COR-L47 (cell line): ENCODE results near the gene PTPRQ.

Experiments used
- DNase-seq: peaks from one replicate; lab custom pipeline; 2025; lab: John Stamatoyannopoulos, UW

PTPRQ gene

DNA sequence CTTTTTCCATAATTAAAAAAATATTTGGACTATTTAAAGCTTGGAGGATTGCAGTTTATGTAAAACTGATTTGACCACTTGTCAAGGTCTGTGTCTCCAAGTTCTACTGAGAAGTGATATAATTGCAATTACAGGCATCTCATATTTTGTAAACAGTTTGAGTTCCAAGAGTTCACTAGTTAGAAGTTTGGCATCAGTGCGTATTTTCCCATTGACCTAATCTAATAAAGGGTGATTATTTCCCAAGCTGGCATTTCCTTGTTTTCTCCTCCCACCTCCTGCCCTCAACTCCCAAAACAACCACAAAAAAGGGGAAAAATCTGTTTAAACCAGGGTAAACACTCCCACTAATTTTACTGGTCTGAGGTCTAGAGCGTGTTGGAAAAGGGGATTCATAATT lies 260.4 kb downstream of the PTPRQ start:
- no peak for DNase-seq

DNA sequence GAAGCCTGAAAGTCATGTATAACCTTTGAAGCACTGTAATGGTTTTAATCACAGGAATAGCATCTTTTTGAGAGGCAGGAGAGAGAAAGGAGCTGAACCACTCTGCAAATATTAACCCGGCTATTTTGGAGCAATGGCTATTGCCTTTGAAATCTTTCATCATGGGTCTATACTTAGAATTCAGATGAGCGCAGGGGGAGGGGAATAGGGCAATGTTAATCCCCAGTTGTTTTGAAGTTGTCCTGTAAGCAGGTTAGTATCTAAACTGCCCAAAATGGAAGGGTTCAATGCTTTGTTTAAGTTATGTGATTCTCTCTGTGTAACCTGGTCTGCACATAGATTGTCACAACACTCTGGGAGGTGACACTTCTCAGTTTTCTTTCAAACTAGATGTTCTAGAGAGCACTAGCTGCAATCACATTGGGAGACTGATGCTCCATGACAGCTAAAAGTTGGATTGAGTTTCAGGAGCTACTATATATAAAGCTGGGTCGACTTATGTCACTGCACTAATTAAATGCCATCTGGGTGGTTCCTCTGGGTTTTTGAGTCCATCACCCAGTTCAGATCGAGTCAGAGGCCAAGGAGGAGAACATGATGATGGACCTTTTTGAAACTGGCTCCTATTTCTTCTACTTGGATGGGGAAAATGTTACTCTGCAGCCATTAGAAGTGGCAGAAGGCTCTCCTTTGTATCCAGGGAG lies 263.2 kb downstream of the PTPRQ start, which contains the start of gene MYF6:
Gene MYF6, plus strand, starts transcription at position 509 of the 704 bp plus-strand sequence. Its CDS starts 86 bp downstream, at position 595.
- no peak for DNase-seq

DNA sequence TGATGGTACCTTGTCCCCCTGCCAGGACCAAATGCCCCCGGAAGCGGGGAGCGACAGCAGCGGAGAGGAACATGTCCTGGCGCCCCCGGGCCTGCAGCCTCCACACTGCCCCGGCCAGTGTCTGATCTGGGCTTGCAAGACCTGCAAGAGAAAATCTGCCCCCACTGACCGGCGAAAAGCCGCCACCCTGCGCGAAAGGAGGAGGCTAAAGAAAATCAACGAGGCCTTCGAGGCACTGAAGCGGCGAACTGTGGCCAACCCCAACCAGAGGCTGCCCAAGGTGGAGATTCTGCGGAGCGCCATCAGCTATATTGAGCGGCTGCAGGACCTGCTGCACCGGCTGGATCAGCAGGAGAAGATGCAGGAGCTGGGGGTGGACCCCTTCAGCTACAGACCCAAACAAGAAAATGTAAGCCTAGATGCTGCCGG lies 263.8 kb downstream of the PTPRQ start:
- DNase-seq = no peak

DNA sequence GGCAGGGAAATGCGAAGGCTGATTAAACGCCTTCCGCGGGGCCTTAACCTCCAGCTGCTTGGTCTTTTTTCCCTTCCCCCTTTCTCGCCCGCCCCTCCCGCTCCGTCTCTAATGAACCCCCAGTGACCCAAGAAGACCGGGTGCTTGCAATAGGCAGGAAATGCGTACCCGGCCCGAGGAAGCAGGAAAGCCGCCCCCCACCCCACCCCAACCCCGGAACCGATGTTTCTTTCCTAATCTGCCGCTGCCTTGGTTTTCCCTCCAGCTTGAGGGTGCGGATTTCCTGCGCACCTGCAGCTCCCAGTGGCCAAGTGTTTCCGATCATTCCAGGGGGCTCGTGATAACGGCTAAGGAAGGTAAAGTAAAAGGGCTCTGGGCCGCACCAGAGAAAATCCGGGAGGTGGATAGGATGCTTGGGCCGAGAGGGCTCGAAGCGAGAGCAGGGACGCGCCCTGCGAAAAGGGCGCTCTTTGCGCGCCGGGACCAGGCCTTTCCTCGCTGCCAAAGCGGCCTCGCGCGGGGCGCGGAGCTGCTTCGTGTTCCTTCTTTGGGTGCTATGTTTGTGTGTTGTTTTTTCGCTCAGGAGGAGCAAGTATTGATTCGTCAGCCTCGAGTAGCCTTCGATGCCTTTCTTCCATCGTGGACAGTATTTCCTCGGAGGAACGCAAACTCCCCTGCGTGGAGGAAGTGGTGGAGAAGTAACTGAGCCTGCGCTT lies 264.4 kb downstream of the PTPRQ start:
- DNase-seq = no peak

DNA sequence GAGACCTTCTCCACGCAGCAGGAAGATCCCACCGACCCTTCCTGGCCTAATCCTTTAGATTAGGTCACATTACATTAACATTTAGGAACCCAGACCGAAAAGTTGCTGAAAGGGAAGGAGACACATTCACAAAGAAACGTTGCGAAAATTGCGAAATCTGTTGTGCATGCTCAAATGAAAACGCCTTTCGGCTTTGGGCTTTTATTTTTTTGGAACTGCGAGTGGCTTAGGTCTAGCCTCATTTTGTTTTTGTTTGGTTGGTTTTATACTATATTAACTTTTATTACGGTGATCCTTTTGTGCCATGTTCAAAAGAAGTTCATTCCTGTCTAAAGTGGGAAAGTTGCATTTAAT lies 264.9 kb downstream of the PTPRQ start:
- no peak for DNase-seq

DNA sequence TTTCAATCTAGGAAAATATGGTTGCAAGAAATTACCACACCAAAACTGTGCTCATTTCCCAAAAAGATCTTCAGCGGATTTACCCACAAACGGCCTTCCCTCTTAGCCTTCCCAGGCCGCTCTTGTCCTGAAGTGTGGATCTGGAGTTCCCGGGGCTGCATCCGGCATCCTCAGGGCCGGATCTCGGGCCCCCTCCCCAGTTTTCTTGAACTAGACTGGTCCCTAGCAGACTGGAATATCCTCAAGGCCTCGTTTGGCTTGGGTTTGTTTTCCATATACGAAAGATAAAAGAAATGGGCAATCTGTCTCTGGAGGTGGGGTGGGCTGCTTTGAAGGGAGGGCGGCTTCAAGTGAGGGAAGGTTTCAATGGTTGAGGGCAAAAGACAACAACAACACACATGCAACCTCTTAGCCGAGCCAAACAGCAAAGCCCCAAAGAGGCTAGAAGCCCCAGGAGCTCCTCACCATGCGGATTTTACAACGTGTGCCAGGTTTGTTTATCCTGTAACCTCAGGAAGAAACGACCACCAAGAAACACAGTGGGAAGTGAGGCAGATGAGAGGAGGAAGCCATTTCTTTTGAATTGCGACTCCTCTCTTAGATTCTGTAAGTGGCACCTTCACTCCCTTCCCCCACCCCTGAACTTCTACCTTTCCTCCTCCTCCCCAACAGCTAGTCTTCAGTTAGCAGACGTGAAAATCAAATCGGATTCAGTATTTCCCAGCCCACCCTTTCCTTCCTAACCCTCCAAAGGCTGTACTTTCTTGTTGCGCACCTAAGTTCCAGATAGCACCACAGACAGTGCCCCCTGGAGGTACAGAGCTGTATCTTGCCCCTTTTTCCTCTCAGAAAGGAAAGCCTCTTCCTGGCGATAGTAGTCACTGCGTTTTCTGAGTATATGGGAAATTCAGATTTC lies 266.0 kb downstream of the PTPRQ start:
- DNase-seq = no peak

DNA sequence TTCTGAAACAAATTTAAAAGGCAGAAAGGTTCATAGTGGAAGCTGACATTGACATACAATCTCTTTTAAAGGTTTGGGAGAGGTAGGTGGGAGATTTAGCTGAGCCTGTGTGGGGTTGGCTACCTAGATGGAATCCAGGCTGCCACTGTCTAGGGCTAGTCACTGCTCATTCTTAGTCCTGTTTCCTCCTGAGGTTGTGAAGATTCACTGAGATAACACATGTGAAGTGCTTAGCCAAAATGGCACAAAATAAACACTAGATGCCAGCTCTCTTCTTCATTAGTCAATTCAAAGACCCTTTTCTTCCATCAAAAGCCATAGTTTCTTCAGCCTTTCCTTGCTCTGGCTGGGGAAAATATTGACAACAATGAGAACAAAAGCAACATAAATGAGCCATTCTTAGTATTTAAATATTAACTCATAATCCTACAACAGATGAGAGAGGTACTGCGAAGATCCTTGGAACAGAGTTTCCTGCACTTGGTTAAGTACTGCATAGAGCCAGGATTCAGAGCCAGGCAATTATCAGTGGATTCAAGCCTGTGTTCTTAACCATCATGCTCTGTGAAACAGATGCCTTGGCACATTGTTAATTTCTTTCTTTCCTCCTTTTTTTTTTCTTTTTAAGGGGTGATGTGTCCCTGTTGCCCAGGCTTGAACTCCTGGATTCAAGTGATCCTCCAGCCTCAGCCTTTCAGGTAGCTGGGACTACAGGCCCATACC lies 266.9 kb downstream of the PTPRQ start:
- DNase-seq = no peak

DNA sequence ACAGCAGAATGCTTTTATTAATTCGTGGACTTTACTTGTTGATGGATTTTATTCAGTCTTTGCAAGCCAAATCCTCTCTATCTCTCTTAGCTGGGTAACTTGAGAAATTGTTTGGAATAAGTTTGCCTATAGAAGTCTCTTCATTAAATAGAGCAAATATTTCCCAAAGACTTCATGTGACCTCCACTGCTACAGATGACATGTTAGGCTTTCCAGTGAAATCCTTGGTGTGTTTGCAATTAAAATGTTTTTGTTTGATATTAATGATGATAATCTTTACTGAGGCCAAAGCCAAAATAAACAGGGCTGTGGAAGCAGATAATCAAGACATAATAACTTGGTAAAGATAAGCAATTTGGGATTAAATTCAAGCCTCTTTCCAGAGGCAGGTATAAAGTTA lies 267.8 kb downstream of the PTPRQ start:
- no peak for DNase-seq

DNA sequence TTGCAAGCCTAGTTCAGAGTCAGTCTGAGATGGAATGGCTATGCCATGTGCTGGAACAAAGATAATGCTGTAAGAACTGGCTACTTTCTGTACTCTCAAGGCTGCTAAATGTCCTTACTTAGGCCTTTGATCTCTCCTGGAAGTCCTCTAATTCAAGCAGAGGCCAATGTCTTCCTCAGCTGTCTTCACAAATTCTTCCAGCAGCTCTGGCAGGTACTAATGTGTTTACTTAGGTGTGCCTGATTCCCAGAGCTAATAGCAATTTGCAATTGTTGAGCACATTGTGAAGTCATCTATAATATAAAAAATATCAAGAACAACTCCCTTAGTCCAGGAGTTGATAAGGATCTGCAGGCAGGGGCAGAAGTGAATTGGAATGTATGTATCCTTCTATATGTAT lies 268.8 kb downstream of the PTPRQ start:
- DNase-seq = no peak

DNA sequence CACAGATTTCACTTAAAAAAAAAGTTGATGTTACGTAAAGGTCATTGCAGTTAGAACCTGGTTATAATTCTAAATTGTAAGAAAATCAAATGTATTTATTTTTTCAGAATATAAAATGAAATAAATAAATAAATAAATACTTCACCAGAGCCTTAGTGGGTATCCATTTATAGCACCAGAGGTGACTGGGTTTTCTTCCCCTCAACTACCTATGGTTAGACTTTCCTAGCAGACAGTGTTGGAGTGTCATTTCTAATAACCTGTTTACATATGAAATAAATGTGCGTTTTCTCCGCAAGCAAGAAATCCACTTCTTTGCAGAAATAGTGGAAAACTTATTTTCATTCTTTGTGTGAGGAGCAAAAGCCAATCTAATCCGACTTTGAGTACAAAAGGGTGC lies 269.4 kb downstream of the PTPRQ start:
- no peak for DNase-seq

DNA sequence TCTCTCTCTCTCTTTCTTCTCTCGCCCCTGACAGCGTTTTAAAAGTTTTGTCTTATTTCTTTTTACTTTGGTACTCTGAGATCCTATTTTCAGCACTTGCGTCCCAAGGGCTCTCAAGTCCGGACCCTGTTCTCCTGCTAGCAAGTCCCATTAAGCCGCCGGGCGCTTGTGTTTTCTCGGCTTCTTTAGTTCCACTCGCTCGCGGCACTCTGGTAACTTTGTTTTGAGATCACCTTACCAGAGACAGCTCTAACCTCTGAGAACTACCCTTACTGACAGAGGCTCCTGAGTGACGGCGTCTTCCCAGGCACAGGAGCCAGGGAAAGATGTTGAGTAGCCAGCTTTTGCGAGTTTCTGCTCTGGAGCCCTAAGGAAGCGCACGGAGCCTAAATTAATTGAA lies 270.0 kb downstream of the PTPRQ start:
- DNase-seq = no peak

DNA sequence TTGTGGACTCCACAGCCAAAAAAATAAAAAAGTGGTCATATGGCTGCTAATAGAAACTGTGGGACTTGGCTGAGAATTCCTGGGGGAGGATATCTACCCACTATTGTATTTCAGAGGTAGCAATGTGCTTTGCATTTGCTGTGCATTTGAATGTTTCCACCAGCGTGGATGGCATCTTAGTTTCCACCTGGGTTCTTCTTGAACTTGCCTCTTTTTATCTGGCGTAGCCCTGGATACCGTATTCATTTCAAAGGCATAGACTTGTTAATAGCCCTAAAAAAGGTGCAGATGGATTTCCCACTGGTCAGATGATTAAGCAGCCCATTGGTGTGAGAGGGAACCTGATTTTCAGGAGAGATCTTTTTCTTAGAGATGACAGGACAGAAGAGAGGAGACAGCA lies 270.8 kb downstream of the PTPRQ start:
- DNase-seq = no peak

DNA sequence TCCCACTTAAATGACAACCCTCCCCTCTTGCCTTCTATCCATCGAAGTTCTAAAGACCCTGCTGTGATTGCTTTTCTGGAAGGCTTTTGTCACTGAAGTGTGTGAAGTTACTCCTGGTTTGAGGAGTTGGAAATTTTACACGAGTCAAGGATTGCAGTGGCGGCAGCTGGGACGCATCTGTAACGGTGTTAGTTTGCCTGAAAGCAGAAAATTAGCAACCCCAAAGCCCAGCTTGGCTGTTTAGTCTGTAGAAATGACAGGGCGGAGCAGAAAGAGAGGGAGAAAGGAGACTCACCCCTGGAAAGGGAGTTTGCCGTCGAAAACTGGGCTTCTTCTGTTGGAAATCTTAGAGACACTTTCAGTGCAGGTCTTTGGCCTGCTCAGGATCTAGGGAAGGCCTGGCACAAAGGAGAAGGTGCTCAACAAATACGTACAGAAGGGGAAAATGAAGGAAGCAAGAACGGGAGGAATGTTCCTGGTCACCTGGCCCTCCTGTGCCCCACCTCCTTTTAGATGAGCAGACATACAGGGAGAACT lies 271.7 kb downstream of the PTPRQ start:
- no peak for DNase-seq

DNA sequence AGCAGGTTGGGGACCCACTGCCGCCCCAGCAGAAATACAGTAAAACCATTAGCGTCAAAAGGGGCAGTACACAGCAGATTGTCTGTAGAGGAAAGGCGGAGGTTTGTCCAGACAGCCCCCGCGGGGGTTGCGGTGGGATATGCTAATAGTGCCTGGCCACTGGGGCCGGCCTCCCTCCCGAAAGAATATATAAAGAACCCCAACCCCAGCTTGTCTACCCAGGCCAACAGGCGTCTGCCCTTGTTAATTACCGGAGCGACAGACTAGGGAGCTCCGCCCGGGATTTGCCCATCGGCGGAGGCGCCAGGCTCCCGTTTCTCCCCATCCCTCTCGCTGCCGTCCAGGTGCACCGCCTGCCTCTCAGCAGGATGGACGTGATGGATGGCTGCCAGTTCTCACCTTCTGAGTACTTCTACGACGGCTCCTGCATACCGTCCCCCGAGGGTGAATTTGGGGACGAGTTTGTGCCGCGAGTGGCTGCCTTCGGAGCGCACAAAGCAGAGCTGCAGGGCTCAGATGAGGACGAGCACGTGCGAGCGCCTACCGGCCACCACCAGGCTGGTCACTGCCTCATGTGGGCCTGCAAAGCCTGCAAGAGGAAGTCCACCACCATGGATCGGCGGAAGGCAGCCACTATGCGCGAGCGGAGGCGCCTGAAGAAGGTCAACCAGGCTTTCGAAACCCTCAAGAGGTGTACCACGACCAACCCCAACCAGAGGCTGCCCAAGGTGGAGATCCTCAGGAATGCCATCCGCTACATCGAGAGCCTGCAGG lies 272.8 kb downstream of the PTPRQ start, which contains the start of gene MYF5:
Gene MYF5, plus strand, starts transcription at position 217 of the 774 bp plus-strand sequence. Its CDS starts 152 bp downstream, at position 369.
- DNase-seq = no peak

DNA sequence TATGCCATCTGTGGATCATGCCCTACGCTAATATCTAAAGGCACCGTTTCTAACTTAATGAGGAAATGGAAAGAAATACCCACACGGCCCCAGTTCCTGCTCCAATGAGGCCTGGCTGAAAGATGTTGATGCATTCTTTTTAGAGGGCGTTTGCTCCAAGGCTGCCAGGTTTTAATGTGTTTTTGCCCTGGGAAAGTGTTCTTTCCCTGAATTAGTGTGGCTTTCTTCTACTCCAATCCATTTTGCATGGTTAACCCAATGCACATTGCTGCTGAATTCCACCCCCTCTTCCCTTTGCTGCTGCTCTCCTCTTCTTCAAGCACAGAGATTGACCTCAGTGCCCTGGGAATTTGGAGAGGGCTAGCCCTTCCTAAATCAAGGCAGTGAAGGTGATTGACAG lies 273.8 kb downstream of the PTPRQ start:
- DNase-seq = no peak

DNA sequence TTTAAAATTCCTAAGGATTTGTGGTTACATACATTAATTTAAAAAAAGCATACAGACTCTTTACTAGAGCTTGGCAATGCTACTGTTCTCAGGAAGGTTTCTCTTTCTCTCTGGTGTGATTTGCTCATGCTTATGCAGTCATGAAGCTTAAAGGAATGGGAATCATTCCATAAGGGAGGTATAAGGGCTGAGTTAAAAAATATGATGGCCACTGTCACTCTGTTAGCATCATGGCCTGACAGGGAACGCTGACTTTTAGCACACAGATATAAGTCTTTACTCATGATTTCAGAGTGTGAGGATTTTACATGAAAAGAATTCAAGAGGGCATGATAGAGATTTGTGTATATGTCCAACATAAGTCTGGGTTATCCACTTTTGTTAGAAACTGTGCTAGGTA lies 276.5 kb downstream of the PTPRQ start:
- no peak for DNase-seq

DNA sequence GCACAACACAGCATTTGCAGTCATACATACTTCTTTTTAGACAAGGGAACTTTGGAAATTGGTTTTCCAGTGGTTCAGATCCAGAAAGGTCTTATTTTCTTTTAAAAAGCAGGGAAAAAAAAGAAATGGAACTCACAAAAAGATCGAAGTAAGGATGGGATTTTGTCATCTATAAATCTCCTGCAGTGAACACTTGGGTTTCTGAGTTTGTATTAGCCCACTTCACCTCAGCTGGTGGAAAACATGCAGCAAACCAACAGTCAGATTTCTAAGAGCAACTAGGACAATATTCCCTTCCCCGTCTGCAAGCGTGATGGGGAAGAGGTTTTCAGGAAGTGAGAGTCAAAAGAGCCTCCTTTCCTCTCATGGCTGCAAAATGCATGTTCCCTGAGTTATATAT lies 277.3 kb downstream of the PTPRQ start:
- DNase-seq = no peak
